ENCODE measurements around the gene FNDC3B. TPM values are rescaled to one million over a fixed set of nuclear protein-coding genes. Genes with fewer than 3 reads are reported as not detected.

Gene FNDC3B
- total and polyA plus RNA-seq, 2 of the 8 experiments (the other 6 are each of a cell fraction or from before 2014, with no cell fraction given): 14.1 to 44.4 TPM

GRCh38 chr3:172040981-172041963 lies 1.9 kb downstream of the FNDC3B start:
- H3K36me3 ChIP-seq (ENCODE audit: control insufficient read depth in 2 of 4, insufficient read depth in 4 of 4, low read length in 3 of 4): 0 out of 8 replicates have a peak, but pooled peaks cover 0 to 3% (median 0%) of the 10 kb centered on the region in 4 experiments
- H2AFZ ChIP-seq (ENCODE audit: low read length): no peak overlapping the region
- H3K4ac ChIP-seq (replicated peaks; ENCODE audit: insufficient read length, low read depth, low read length): no peak overlapping the region
- peaks cover 3% of the 10 kb centered on the region in 2 experiments for H4K20me1 ChIP-seq (replicated peaks in 1 of 2; ENCODE audit: control insufficient read depth in 1 of 2, insufficient read depth in 2 of 2, low read length in 2 of 2)
- H4K8ac ChIP-seq (ENCODE audit: extremely low read depth, insufficient read depth, low read length): 0 out of 2 replicates have a peak overlapping the region, but pooled peaks have one; percentile 94
- ChIA-PET POLR2A (ENCODE audit: partially characterized antibody) (interaction anchor here (0.9 to 1.9 kb wide), 13 partner anchors 12 to 137 kb away, joined by 3 to 6 read pairs (median 4); no protein-coding TSS in a partner anchor), CTCF (ENCODE audit: partially characterized antibody) (interaction anchor here (0.7 to 2.1 kb wide), 7 partner anchors 18 to 669 kb away, joined by 3 to 5 read pairs (median 4); partner anchors contain the start of gene NCEH1)
- H3K14ac ChIP-seq (ENCODE audit: insufficient read length): no peak overlapping the region
- no peak overlapping the region for H3K56ac ChIP-seq (replicated peaks; ENCODE audit: insufficient read length, low read depth, low read length)
- H3K4me2 ChIP-seq (ENCODE audit: insufficient read depth in 1 of 2, low read depth in 2 of 2, low read length in 2 of 2): peak overlapping the region; percentile 64 to 79
- no peak for DNase-seq (ENCODE audit: low read depth in 1 of 2, low spot score in 2 of 2)
- H2BK120ac ChIP-seq (replicated peaks; ENCODE audit: low read depth, low read length): no peak overlapping the region
- peaks cover 0 to 7% (median 2%) of the 10 kb centered on the region in 4 experiments; a peak in 3 of 7 replicates for H3K4me1 ChIP-seq (replicated peaks in 1 of 4; ENCODE audit: control insufficient read depth in 3 of 4, insufficient read depth in 4 of 4, low read length in 3 of 4)
- no peak overlapping the region for H3K27ac ChIP-seq (ENCODE audit: low read depth, low read length)
- H2BK12ac ChIP-seq (ENCODE audit: low read depth, low read length): no peak overlapping the region
- FAIRE-seq: no peak
- WGBS, 2 experiments (ENCODE audit: extremely low coverage in 1 of 2, insufficient coverage in 1 of 2, insufficient read length in 1 of 2, insufficient replicate concordance in 2 of 2, low coverage in 1 of 2, low lambda C conversion rate in 2 of 2, missing lambda C conversion rate in 1 of 2): 16% methylated on average over 15 of the region's 15 CpGs; no CpG with 5 or more reads in 1 of the 2 experiments
- peak overlapping the region; percentile 32 for H3K18ac ChIP-seq (ENCODE audit: extremely low read depth, low read length)
- H3K9me3 ChIP-seq (ENCODE audit: insufficient read depth in 2 of 2, low read depth in 1 of 2, low read length in 1 of 2): no peaks in the 10 kb centered on the region
- H3K23me2 ChIP-seq (ENCODE audit: low read depth, low read length): no peaks in the 10 kb centered on the region
- H4K91ac ChIP-seq (replicated peaks; ENCODE audit: insufficient read length, low read length): peak overlapping the region; percentile 38
- no peak overlapping the region for H2AK5ac ChIP-seq (ENCODE audit: low read depth, low read length)
- TF ChIP-seq HDAC2 (IDR thresholded peaks at IDR 0.05; ENCODE audit: borderline replicate concordance in 1 of 2, low read depth in 2 of 2, low read length in 2 of 2) (0 out of 4 replicates have a peak, but pooled peaks of 1 of the 2 experiments have one; percentile 45), RXRA (IDR thresholded peaks at IDR 0.05; ENCODE audit: insufficient read depth, low read depth, low read length) (no peak)
- H2BK20ac ChIP-seq (ENCODE audit: low read length): no peak overlapping the region
- peak overlapping the region; percentile 74 to 98 (median 84) for H3K4me3 ChIP-seq (ENCODE audit: extremely low read depth in 1 of 4, insufficient read depth in 2 of 4, low read depth in 3 of 4, low read length in 4 of 4)
- no peaks in the 10 kb centered on the region for H3K27me3 ChIP-seq (replicated peaks in 1 of 4; ENCODE audit: control insufficient read depth in 3 of 4, extremely low read depth in 1 of 4, insufficient read depth in 3 of 4, low read length in 3 of 4)
- H3K23ac ChIP-seq (ENCODE audit: insufficient read length): no peak overlapping the region
- no peaks in the 10 kb centered on the region; the same call in 1 of the 2 replicates for H3K79me1 ChIP-seq (ENCODE audit: low read depth, low read length)
- H3K9ac ChIP-seq (replicated peaks in 1 of 4; ENCODE audit: extremely low read depth in 1 of 4, low read depth in 3 of 4, low read length in 3 of 4): peak overlapping the region in 3 of 4 experiments; percentile 62 to 90 (median 81); a peak in 5 of 7 replicates
- no peak overlapping the region for H2BK5ac ChIP-seq (ENCODE audit: low read depth, low read length)
- H2BK15ac ChIP-seq (ENCODE audit: low read length): no peak overlapping the region
- H4K5ac ChIP-seq (ENCODE audit: insufficient read length, low read depth, low read length): peak overlapping the region; percentile 30
- peaks cover 13 to 58% of the 10 kb centered on the region in 2 experiments for H3K79me2 ChIP-seq (ENCODE audit: control insufficient read depth in 1 of 2, insufficient read depth in 2 of 2, low read length in 2 of 2)
